ENCODE results near the gene ETS1.

The ETS1 gene

GRCh38 chr11:128587415-128587814 lies at the start of gene ETS1:
Gene ETS1, minus strand, starts transcription at chr11:128587558. Its CDS starts 14,428 bp downstream, at chr11:128573130.
- Histone ChIP-seq H3K4me3 (ENCODE audit: low read depth in 1 of 2, low read length in 2 of 2) (no peak within 1 kb of the TSS), H3K27me3 (ENCODE audit: control insufficient read depth in 1 of 2, insufficient read depth in 2 of 2, low read length in 2 of 2) (peaks cover 4 to 25% of the 10 kb centered on the region in 2 donors), H3K9me3 (ENCODE audit: control insufficient read depth in 1 of 2, low read length in 2 of 2) (no peaks in the 10 kb centered on the region), H3K9ac (ENCODE audit: low read depth in 1 of 2, low read length in 2 of 2) (no peak within 1 kb of the TSS), H3K27ac (ENCODE audit: low read depth, low read length) (no peak within 1 kb of the TSS), H3K36me3 (ENCODE audit: control insufficient read depth in 1 of 2, insufficient read depth in 2 of 2, low read length in 2 of 2) (no peaks in the 10 kb centered on the region), H3K4me1 (ENCODE audit: control insufficient read depth in 1 of 2, insufficient read depth in 2 of 2, low read length in 2 of 2) (no peaks in the 10 kb centered on the region)

GRCh38 chr11:128634395-128634794 lies 47.0 kb upstream of the ETS1 start:
- no peak overlapping the region for H3K4me3 ChIP-seq (ENCODE audit: low read depth in 1 of 2, low read length in 2 of 2)
- H3K4me1 ChIP-seq (ENCODE audit: control insufficient read depth in 1 of 2, insufficient read depth in 2 of 2, low read length in 2 of 2) = peaks cover 9 to 12% of the 10 kb centered on the region in 2 donors
- H3K36me3 ChIP-seq (ENCODE audit: control insufficient read depth in 1 of 2, insufficient read depth in 2 of 2, low read length in 2 of 2) = no peaks in the 10 kb centered on the region
- no peak overlapping the region for H3K27ac ChIP-seq (ENCODE audit: low read depth, low read length)
- peaks cover 0 to 2% of the 10 kb centered on the region in 2 donors for H3K27me3 ChIP-seq (ENCODE audit: control insufficient read depth in 1 of 2, insufficient read depth in 2 of 2, low read length in 2 of 2)
- H3K9me3 ChIP-seq (ENCODE audit: control insufficient read depth in 1 of 2, low read length in 2 of 2) = no peaks in the 10 kb centered on the region
- H3K9ac ChIP-seq (ENCODE audit: low read depth in 1 of 2, low read length in 2 of 2) = no peak overlapping the region

DNA sequence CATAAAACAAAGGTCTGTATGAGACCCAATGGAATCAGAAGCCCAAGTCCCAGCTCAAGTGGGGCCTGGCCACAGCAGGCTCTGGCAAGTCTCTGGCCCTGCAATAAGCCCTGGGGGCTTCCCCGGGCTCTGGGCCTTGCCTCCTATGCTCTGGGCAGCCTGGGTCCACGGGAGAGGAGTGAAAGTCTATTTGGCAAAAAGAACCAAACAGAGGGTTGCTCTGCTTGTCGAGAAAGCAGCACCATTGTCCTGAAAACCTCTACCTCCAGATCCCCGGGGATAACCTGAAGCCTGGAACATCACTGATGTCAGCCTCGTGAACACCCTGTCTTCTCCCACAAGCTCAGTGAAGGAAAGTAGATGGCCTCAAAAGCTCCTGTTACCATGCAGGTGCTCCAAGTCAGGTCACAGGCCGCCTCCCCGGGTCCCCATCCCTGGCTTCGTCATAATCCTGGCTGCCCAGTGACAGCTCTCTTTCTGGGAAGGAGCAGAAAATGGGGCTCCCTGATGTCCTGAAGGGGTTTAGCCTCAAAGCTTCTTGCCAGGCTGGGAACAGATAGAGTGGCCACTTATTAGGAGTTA lies 46.1 kb upstream of the ETS1 start:
- H3K4me1 ChIP-seq (ENCODE audit: control insufficient read depth in 1 of 2, insufficient read depth in 2 of 2, low read length in 2 of 2) = peaks cover 9 to 16% of the 10 kb centered on the region in 2 donors
- H3K27me3 ChIP-seq (ENCODE audit: control insufficient read depth in 1 of 2, insufficient read depth in 2 of 2, low read length in 2 of 2) = peaks cover 0 to 2% of the 10 kb centered on the region in 2 donors

DNA sequence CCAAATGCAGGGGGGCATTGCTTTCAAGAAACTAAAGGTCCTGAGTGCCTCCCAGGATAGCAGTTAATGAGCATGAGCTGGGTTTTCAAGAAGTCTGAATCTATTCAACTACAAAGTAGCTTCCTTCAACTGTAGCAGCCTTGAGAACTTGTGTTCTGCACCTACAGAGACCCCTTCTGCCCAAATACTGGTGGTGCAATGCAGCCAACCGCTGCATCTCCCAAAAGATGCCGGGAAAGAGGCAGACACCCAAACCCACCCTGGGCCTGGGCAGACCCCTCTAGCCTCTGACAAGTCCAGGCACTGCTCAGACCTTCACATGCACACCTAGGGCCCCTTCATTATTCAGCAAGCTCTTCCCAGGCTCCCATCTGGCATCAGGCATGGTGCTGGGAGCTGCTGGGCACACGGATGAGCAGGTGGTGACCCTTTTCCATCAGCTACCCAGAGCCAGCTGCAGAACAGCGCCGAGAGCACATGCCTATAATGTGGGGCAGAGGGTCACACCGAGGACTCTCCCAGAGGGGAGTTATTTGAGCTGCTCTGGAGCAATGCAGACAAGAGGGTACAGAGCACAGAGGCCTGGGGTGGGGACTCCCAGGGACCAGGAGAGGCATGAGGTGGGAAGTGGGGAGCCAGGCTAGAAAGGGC lies 44.9 kb upstream of the ETS1 start:
- Histone ChIP-seq H3K4me1 (ENCODE audit: control insufficient read depth in 1 of 2, insufficient read depth in 2 of 2, low read length in 2 of 2) (peaks cover 9 to 16% of the 10 kb centered on the region in 2 donors), H3K9ac (ENCODE audit: low read depth in 1 of 2, low read length in 2 of 2) (no peak overlapping the region), H3K27ac (ENCODE audit: low read depth, low read length) (no peak overlapping the region)

More for the DNA sequence above, 46.1 kb upstream of the ETS1 start:
- Histone ChIP-seq H3K4me3 (ENCODE audit: low read depth in 1 of 2, low read length in 2 of 2) (no peak overlapping the region), H3K27ac (ENCODE audit: low read depth, low read length) (no peak overlapping the region), H3K36me3 (ENCODE audit: control insufficient read depth in 1 of 2, insufficient read depth in 2 of 2, low read length in 2 of 2) (no peaks in the 10 kb centered on the region), H3K9ac (ENCODE audit: low read depth in 1 of 2, low read length in 2 of 2) (no peak overlapping the region), H3K9me3 (ENCODE audit: control insufficient read depth in 1 of 2, low read length in 2 of 2) (no peaks in the 10 kb centered on the region)

DNA sequence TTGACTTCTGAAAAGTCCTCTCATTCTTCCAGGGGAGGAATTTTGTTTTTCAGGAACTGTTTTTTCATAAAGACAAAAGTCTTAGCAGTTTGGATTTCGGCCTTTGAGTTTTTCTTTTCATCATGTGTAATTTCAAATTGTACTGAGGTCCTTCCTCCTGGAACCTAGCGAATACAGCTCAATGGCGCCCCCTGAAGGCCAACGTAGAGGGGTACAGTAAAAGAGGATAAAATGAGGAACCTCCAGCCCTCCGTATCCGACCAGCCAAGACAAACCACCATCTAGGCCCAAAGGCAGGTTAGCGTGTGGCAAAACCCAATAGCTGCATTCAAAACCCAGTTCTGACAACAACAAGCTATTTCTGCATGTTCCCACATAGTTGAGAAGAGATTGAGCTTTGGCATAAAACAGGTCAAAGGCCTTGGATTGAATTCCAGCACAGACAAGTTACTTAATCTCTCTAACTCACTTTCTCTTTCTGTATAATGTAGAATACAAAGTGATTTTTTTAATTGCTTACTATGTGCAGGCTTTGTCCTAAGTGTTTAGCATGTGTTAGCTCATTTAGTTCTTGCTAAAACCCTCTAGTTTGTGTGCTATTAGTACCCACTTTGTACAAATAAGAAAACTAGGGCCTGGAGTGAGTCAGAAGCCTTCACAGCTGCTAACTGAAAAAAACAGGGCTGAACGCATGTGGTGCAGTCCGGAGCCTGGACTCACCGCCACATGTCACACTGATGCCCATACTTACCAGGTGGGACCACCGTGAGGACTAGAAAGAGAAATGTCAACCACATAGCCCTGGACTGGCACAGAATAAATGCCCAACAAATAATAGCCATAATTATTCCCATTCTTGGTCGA lies 43.2 kb upstream of the ETS1 start:
- Histone ChIP-seq H3K9ac (ENCODE audit: low read depth in 1 of 2, low read length in 2 of 2) (no peak overlapping the region), H3K27ac (ENCODE audit: low read depth, low read length) (no peak overlapping the region), H3K4me1 (ENCODE audit: control insufficient read depth in 1 of 2, insufficient read depth in 2 of 2, low read length in 2 of 2) (peaks cover 14 to 19% of the 10 kb centered on the region in 2 donors), H3K9me3 (ENCODE audit: control insufficient read depth in 1 of 2, low read length in 2 of 2) (no peaks in the 10 kb centered on the region), H3K27me3 (ENCODE audit: control insufficient read depth in 1 of 2, insufficient read depth in 2 of 2, low read length in 2 of 2) (no peaks in the 10 kb centered on the region), H3K4me3 (ENCODE audit: low read depth in 1 of 2, low read length in 2 of 2) (peak overlapping the region in 1 of 2 donors; percentile 42), H3K36me3 (ENCODE audit: control insufficient read depth in 1 of 2, insufficient read depth in 2 of 2, low read length in 2 of 2) (no peaks in the 10 kb centered on the region)

More for the DNA sequence above, 44.9 kb upstream of the ETS1 start:
- Histone ChIP-seq H3K4me3 (ENCODE audit: low read depth in 1 of 2, low read length in 2 of 2) (no peak overlapping the region), H3K9me3 (ENCODE audit: control insufficient read depth in 1 of 2, low read length in 2 of 2) (no peaks in the 10 kb centered on the region), H3K36me3 (ENCODE audit: control insufficient read depth in 1 of 2, insufficient read depth in 2 of 2, low read length in 2 of 2) (no peaks in the 10 kb centered on the region), H3K27me3 (ENCODE audit: control insufficient read depth in 1 of 2, insufficient read depth in 2 of 2, low read length in 2 of 2) (no peaks in the 10 kb centered on the region)

DNA sequence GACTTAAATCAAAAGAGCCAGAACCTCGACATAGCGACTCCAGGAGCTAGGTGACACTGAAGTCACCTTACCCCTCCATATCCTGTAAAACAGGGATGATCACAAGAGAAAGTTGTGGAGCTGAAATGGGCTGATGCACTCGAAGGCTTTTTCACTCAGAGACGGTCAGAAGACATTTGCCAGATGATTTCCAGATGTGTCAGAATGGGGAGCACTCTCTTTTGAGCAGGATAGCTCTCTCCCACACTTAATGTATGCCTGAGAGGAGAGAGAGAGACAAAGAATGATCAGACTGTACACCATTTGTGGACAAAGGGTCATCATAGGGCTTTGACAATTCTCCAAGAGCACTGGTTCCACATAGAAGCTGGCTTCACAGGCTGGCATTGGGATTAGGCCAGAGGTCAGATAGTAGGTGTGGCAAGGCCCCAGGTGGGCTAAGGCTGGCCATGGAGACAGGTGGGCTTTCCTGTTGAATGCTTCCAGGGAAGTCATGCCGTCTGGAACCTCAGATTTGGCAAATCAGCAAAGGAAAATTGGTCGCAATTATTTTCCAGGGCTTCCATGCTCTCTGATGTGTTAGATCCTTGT lies 42.3 kb upstream of the ETS1 start:
- Histone ChIP-seq H3K9ac (ENCODE audit: low read depth in 1 of 2, low read length in 2 of 2) (peak overlapping the region in 1 of 2 donors; percentile 20), H3K27ac (ENCODE audit: low read depth, low read length) (no peak overlapping the region), H3K4me1 (ENCODE audit: control insufficient read depth in 1 of 2, insufficient read depth in 2 of 2, low read length in 2 of 2) (peaks cover 19 to 25% of the 10 kb centered on the region in 2 donors)

DNA sequence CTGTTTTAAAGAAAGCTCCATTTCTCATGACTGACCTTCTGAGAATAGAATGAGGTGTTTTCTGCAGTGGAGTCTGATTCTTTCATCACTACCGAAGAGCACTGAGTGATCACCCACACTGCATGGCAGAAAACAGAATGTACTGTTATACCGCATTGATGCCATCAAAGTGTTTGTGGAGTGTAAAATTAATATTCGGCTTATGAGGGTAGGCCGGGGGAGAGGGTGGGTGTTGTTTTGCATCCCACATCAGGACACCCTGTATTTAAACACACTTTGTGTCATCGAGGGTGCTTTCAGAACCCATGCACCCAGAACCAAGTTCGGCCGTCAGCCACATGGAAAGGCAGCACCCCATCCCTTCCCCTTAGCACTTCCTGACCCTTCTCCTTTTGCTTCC lies 41.3 kb upstream of the ETS1 start:
- H3K4me1 ChIP-seq (ENCODE audit: control insufficient read depth in 1 of 2, insufficient read depth in 2 of 2, low read length in 2 of 2) = peaks cover 19 to 25% of the 10 kb centered on the region in 2 donors
- no peaks in the 10 kb centered on the region for H3K27me3 ChIP-seq (ENCODE audit: control insufficient read depth in 1 of 2, insufficient read depth in 2 of 2, low read length in 2 of 2)
- no peaks in the 10 kb centered on the region for H3K9me3 ChIP-seq (ENCODE audit: control insufficient read depth in 1 of 2, low read length in 2 of 2)
- H3K9ac ChIP-seq (ENCODE audit: low read depth in 1 of 2, low read length in 2 of 2) = no peak overlapping the region
- no peaks in the 10 kb centered on the region for H3K36me3 ChIP-seq (ENCODE audit: control insufficient read depth in 1 of 2, insufficient read depth in 2 of 2, low read length in 2 of 2)
- H3K27ac ChIP-seq (ENCODE audit: low read depth, low read length) = no peak overlapping the region
- no peak overlapping the region for H3K4me3 ChIP-seq (ENCODE audit: low read depth in 1 of 2, low read length in 2 of 2)

More for the DNA sequence above, 42.3 kb upstream of the ETS1 start:
- H3K4me3 ChIP-seq (ENCODE audit: low read depth in 1 of 2, low read length in 2 of 2) = no peak overlapping the region
- H3K9me3 ChIP-seq (ENCODE audit: control insufficient read depth in 1 of 2, low read length in 2 of 2) = no peaks in the 10 kb centered on the region
- H3K27me3 ChIP-seq (ENCODE audit: control insufficient read depth in 1 of 2, insufficient read depth in 2 of 2, low read length in 2 of 2) = no peaks in the 10 kb centered on the region
- H3K36me3 ChIP-seq (ENCODE audit: control insufficient read depth in 1 of 2, insufficient read depth in 2 of 2, low read length in 2 of 2) = no peaks in the 10 kb centered on the region

- Histone ChIP-seq H3K27me3 (ENCODE audit: control insufficient read depth in 1 of 2, insufficient read depth in 2 of 2, low read length in 2 of 2) (no peaks in the 10 kb centered on the region), H3K9ac (ENCODE audit: low read depth in 1 of 2, low read length in 2 of 2) (no peak overlapping the region), H3K36me3 (ENCODE audit: control insufficient read depth in 1 of 2, insufficient read depth in 2 of 2, low read length in 2 of 2) (no peaks in the 10 kb centered on the region), H3K4me1 (ENCODE audit: control insufficient read depth in 1 of 2, insufficient read depth in 2 of 2, low read length in 2 of 2) (peaks cover 19 to 25% of the 10 kb centered on the region in 2 donors), H3K4me3 (ENCODE audit: low read depth in 1 of 2, low read length in 2 of 2) (no peak overlapping the region), H3K27ac (ENCODE audit: low read depth, low read length) (no peak overlapping the region), H3K9me3 (ENCODE audit: control insufficient read depth in 1 of 2, low read length in 2 of 2) (no peaks in the 10 kb centered on the region)
Measured at GRCh38 chr11:128628325-128628673, 40.9 kb upstream of the ETS1 start.

GRCh38 chr11:128627666-128628324 lies 40.4 kb upstream of the ETS1 start:
- Histone ChIP-seq H3K4me1 (ENCODE audit: control insufficient read depth in 1 of 2, insufficient read depth in 2 of 2, low read length in 2 of 2) (peaks cover 19 to 25% of the 10 kb centered on the region in 2 donors), H3K27me3 (ENCODE audit: control insufficient read depth in 1 of 2, insufficient read depth in 2 of 2, low read length in 2 of 2) (no peaks in the 10 kb centered on the region), H3K27ac (ENCODE audit: low read depth, low read length) (no peak overlapping the region), H3K9me3 (ENCODE audit: control insufficient read depth in 1 of 2, low read length in 2 of 2) (no peaks in the 10 kb centered on the region), H3K36me3 (ENCODE audit: control insufficient read depth in 1 of 2, insufficient read depth in 2 of 2, low read length in 2 of 2) (no peaks in the 10 kb centered on the region), H3K9ac (ENCODE audit: low read depth in 1 of 2, low read length in 2 of 2) (no peak overlapping the region), H3K4me3 (ENCODE audit: low read depth in 1 of 2, low read length in 2 of 2) (no peak overlapping the region)
